Body of pancreas (tissue), 4 donors: ENCODE results near the gene IFNE.

Experiments used
- CTCF ChIP-seq, 7 experiments: fragments of 450-650 bp in 4 of 7; fragments of 200-600 bp in 3 of 7; sonication (generic) in 3 of 7; IDR thresholded peaks; one replicate each; pipeline ENCODE4 v1.5.1; 2016 to 2019; ENCODE audit warnings: antibody characterized with exemption in 7 of 7
- POLR2A ChIP-seq, 3 donors: fragments of 450-650 bp; IDR thresholded peaks; one replicate each; pipeline ENCODE4 v1.6.1; 2016; ENCODE audit warnings: antibody characterized with exemption in 3 of 3, mild to moderate bottlenecking in 2 of 3

GRCh38 chr9:21502586-21502985 lies 20.5 kb upstream of the IFNE start:
- TF ChIP-seq CTCF (IDR thresholded peaks at IDR 0.05) (no peak), POLR2A (IDR thresholded peaks at IDR 0.05) (no peak)
